Kidney (tissue), 14 donors: ENCODE measurements around the gene OGA. TPM values are rescaled to one million over a fixed set of nuclear protein-coding genes. Genes with fewer than 3 reads are reported as not detected.
A peak's percentile ranks its signal among the peaks of the same experiment; 100 is the strongest.

ENCODE experiments used
- DNase-seq, 5 donors: peaks; one replicate each; pipeline ENCODE4 v3.0.0-alpha.2; 2013 to 2020
- FAIRE-seq: peaks from 2 replicates; lab custom pipeline; 2012; peaks lifted over from hg19 to GRCh38; lab: Jason Lieb, UNC
- H3K27ac ChIP-seq, 2 donors: one replicate each; pipeline ENCODE4 v1.7.0; 2013; ENCODE audit warnings: low read depth in 2 of 2, low read length in 2 of 2, inconsistent platforms in 1 of 2
- H3K27me3 ChIP-seq: one replicate; pipeline ENCODE4 v1.7.1; 2013; ENCODE audit warnings: low read length, inconsistent platforms; ENCODE audit not compliant: control insufficient read depth, insufficient read depth
- H3K36me3 ChIP-seq, 3 donors: one replicate each; pipeline versions ENCODE4 v1.7.0 to v1.7.1; 2013; ENCODE audit warnings: low read length in 3 of 3, control low read depth in 1 of 3, inconsistent platforms in 1 of 3; ENCODE audit not compliant: insufficient read depth in 3 of 3, control insufficient read depth in 2 of 3
- H3K4me1 ChIP-seq, 3 donors: one replicate each; pipeline versions ENCODE4 v1.7.0 to v1.7.1; 2013; ENCODE audit warnings: low read length in 3 of 3, inconsistent platforms in 1 of 3, low read depth in 1 of 3; ENCODE audit not compliant: control insufficient read depth in 2 of 3, insufficient read depth in 2 of 3
- H3K4me3 ChIP-seq, 3 donors: one replicate each; pipeline versions ENCODE4 v1.7.0 to v1.8.1; 2013; ENCODE audit warnings: low read length in 3 of 3, control low read depth in 1 of 3, inconsistent platforms in 1 of 3
- H3K9ac ChIP-seq, 3 donors: one replicate each; pipeline versions ENCODE4 v1.7.0 to v1.7.1; 2013; ENCODE audit warnings: low read length in 3 of 3, control low read depth in 1 of 3, inconsistent platforms in 1 of 3
- H3K9me3 ChIP-seq, 3 donors: one replicate each; pipeline versions ENCODE4 v1.7.0 to v1.7.1; 2013; ENCODE audit warnings: low read length in 3 of 3, control low read depth in 1 of 3, inconsistent platforms in 1 of 3; ENCODE audit not compliant: control insufficient read depth in 2 of 3, insufficient read depth in 1 of 3
- intact Hi-C: fragments of 100-400 bp; cut with DNase I; formaldehyde crosslinking; loops from one replicate; pipeline ENCODE4 v1.11.1; 2022
- polyA plus RNA-seq: library from polyadenylated mRNA; stranded (reverse); fragments of 350-450 nt; fragmentation: Illumina TruSeq; extraction: RNeasy Lipid Tissue Mini Kit (QIAGEN cat#74804); gene quantifications from one replicate; pipeline ENCODE4 v1.2.3, GENCODE V29; 2014; ENCODE audit warnings: low read depth, low replicate concordance; ENCODE audit not compliant: insufficient read depth
- total RNA-seq: library from RNA; stranded (reverse); fragmentation: NEBNext Ultra II Directional; extraction: Animal tissue kit (Norgen Biotek cat#: 25700); gene quantifications from one replicate; pipeline ENCODE4 v1.2.1, GENCODE V29; 2021
- TF ChIP-seq, protein P1 (sequence below): IDR thresholded peaks from 3 replicates; pipeline ENCODE4 v1.5.1; 2012; ENCODE audit warnings: mild to moderate bottlenecking, moderate library complexity, borderline replicate concordance; ENCODE audit not compliant: insufficient read depth; ENCODE audit errors: extremely low read depth
- donor health status: control.
- donor health status: control.
- donor health status: control.
- donor health status: control.
- donor health status: control.
- donor health status: DM: yes; HTN: yes; CAD: no.
- donor health status: Normal renal cell carcinoma (clear cell type).

The OGA gene
- total and polyA plus RNA-seq, 2 donors from 2014 or later: 33.4 to 146 TPM

DNA sequence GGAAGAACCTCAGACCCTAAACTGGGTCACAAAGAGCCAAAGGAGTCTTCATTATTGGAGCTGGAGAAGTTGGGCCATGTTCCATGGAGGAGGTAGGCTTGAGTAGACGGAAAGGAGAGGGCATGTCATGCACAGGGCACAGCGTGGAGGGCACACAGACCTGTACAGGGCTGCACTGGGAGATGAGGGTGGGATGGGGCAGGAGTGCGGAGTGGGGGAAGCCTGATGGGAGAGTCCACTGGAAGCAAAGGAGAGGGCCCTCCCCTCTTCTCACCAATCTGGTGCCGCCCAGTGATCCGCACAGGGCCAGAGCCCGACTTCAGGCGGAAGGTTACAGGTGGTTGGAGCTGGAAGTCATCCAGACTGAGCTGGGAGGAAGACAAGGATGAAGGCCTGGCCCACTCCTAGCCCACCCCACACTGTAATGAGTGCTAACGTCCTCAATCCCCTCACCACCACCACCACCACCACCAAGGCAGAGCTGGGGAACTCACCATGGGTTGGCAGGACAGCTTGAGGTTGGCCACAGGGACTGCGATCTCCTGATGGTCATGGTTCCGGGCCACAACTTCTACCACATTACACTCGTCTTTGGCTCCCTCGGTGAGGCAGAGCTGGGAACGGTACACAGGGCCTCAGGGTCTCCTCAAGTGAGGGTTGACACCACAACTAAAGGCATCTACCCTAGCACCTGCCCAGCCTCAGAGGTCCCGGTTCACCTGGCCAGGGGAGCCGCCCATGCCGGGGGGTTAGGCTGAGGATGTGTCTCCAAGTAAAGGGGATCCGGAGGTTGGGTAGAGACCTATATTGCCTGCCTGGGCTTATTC is 36.0 kb downstream of the OGA start:
- intact Hi-C loops: no loop called here
- Histone ChIP-seq H3K36me3 (peaks cover 9 to 22% (median 13%) of the 10 kb centered on the region in 3 donors), H3K27me3 (peaks cover 15% of the 10 kb centered on the region), H3K27ac (no peak overlapping the region), H3K4me1 (peaks cover 0 to 30% (median 4%) of the 10 kb centered on the region in 3 donors), H3K4me3 (peak overlapping the region in 2 of 3 donors; percentile 77 to 80), H3K9me3 (no peaks in the 10 kb centered on the region), H3K9ac (peak overlapping the region in 1 of 3 donors; percentile 70)
- TF ChIP-seq, protein P1, sequence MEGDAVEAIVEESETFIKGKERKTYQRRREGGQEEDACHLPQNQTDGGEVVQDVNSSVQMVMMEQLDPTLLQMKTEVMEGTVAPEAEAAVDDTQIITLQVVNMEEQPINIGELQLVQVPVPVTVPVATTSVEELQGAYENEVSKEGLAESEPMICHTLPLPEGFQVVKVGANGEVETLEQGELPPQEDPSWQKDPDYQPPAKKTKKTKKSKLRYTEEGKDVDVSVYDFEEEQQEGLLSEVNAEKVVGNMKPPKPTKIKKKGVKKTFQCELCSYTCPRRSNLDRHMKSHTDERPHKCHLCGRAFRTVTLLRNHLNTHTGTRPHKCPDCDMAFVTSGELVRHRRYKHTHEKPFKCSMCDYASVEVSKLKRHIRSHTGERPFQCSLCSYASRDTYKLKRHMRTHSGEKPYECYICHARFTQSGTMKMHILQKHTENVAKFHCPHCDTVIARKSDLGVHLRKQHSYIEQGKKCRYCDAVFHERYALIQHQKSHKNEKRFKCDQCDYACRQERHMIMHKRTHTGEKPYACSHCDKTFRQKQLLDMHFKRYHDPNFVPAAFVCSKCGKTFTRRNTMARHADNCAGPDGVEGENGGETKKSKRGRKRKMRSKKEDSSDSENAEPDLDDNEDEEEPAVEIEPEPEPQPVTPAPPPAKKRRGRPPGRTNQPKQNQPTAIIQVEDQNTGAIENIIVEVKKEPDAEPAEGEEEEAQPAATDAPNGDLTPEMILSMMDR: no peak
- FAIRE-seq: no peak
- DNase-seq: peak in 2 of 5 donors; percentile 45 to 64

DNA sequence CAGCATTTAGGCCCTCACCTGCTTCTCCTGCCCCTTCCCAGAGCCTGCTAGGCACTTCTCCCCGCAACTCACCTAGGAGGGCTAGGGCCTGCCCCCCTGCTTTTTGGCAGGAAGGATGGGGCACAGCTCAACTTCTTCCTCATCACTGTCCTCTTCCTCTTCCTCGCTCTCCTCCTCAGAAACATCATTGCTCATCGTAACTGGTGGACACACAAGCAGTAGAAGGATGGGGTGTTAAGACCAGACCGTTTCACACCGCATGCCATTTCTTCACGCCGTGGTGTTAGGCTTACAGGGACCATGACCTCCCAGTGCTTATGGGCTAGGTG is 36.6 kb downstream of the OGA start:
- Histone ChIP-seq H3K27ac (no peak overlapping the region), H3K9ac (no peak overlapping the region), H3K9me3 (no peaks in the 10 kb centered on the region), H3K27me3 (peaks cover 19% of the 10 kb centered on the region), H3K4me3 (no peak overlapping the region), H3K4me1 (peaks cover 0 to 30% (median 4%) of the 10 kb centered on the region in 3 donors), H3K36me3 (peaks cover 7 to 16% (median 11%) of the 10 kb centered on the region in 3 donors)
- DNase-seq: no peak
- intact Hi-C loops: no loop called here
- FAIRE-seq: no peak
- TF ChIP-seq, protein P1: no peak

DNA sequence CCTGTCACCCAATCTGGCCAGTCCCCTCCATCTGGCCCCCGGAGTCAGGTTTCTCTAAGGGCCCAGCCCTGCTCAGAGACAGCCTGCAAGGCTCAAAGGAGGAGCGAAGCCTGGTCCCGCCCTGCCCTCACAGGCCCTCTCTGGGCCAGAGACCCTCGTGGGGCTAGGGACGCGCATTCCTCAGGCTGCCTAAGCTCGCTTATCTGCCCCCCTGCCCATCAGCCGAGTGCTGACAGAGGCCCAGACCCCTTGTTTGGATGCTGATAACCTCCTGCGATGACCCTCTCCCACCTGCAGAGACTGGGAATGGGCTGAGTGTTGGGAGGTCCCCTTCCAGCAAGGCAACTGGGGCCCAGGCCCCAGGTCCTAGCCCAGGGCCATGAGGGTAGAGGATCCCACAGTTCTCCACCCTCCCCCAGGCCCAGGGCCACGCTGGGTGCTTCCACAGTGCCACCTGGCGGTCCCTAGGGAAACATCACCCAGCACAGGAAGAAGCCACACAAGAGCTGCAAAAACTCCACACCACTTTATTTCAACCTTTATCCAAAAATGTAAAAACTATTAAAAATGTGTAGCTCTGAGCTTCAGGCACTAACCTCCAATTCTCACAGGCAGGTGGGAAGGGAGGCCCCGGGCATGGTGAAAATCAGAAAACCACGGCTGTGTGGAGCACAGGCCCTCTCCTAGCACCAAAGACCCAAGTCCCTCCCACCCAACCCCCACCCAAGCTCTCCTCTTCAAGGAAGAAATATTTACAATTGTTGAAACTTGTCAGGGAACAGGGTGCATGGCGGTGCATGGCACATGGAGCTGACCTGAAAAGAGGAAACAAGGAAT is 37.2 kb downstream of the OGA start:
- Histone ChIP-seq H3K36me3 (peaks cover 5 to 12% (median 8%) of the 10 kb centered on the region in 3 donors), H3K27me3 (peaks cover 19% of the 10 kb centered on the region), H3K9me3 (no peaks in the 10 kb centered on the region), H3K9ac (no peak overlapping the region), H3K27ac (no peak overlapping the region), H3K4me1 (peaks cover 0 to 30% (median 4%) of the 10 kb centered on the region in 3 donors), H3K4me3 (no peak overlapping the region)
- intact Hi-C loops: no loop called here
- no peak for FAIRE-seq
- DNase-seq: peak in 4 of 5 donors; percentile 70 to 83 (median 78)
- TF ChIP-seq, protein P1: peak; percentile 89
